ENCODE data around the gene HOXA11.

Gene HOXA11

GRCh38 chr7:27141137-27141922, 43.7 kb downstream of the HOXA11 start:
- in situ Hi-C loops (cut with MboI; ENCODE audit: low sequenced_read_pairs): no loop called here
- 0 out of 2 replicates have a peak, but pooled peaks cover 2% of the 10 kb centered on the region for H3K4me1 ChIP-seq
- H3K9me3 ChIP-seq: no peaks in the 10 kb centered on the region
- no peak overlapping the region for H3K4me3 ChIP-seq
- DNase-seq (ENCODE audit: low spot score in 2 of 2): no peak
- no peaks in the 10 kb centered on the region for H3K27me3 ChIP-seq (ENCODE audit: low read depth)
- H3K36me3 ChIP-seq (replicated peaks): peaks cover 58% of the 10 kb centered on the region

GRCh38 chr7:27140126-27140857, 44.7 kb downstream of the HOXA11 start:
- 0 out of 2 replicates have a peak, but pooled peaks cover 2% of the 10 kb centered on the region for H3K4me1 ChIP-seq
- no peaks in the 10 kb centered on the region for H3K9me3 ChIP-seq
- H3K36me3 ChIP-seq (replicated peaks): peaks cover 47% of the 10 kb centered on the region
- H3K27me3 ChIP-seq (ENCODE audit: low read depth): no peaks in the 10 kb centered on the region
- in situ Hi-C loops (cut with MboI; ENCODE audit: low sequenced_read_pairs): no loop called here
- no peak for DNase-seq (ENCODE audit: low spot score in 2 of 2)
- no peak overlapping the region for H3K4me3 ChIP-seq

DNA sequence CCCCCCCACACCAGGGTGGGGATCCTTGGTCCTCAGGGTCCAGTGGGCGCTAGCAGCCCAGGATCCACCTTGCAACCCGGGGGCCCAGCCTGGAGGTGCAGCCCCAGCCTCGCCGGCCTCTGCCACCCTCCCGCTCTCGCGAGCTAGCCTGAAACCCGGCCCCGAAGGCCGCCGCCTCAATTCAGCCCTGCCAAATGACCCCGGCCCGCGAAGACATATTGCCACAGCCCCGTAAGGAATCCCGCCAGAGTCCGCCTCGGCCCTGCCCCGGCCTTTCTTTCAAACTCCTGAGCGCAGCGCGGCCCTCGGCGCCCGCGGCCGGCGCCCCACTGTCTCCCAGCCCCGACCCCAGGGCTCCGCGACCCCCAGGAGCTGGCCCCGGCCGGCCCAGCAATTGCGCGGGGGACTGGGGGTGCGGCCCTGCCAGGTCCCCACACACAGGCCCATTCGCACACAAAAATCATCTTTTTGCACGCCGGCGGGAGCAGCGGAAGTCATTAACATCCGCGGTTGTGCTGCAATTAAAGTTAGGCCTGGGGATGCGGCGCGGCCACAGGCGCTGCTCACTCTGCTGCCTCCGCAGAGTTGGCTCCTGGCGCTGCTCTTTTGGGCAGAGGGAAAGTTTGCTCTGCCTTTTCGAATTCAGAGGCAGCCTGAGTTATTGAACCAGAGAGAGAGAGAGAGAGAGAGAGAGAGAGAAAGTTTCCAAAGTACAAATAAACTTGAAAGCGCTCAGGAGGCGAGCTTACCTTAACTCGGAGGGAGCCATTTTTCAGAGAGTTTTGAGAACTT, 45.5 kb downstream of the HOXA11 start:
- H3K36me3 ChIP-seq (replicated peaks): peaks cover 40% of the 10 kb centered on the region
- in situ Hi-C loops (cut with MboI; ENCODE audit: low sequenced_read_pairs): no loop called here
- no peak for DNase-seq (ENCODE audit: low spot score in 2 of 2)
- H3K4me3 ChIP-seq: no peak overlapping the region
- no peaks in the 10 kb centered on the region for H3K9me3 ChIP-seq
- H3K4me1 ChIP-seq: 0 out of 2 replicates have a peak, but pooled peaks cover 2% of the 10 kb centered on the region
- no peaks in the 10 kb centered on the region for H3K27me3 ChIP-seq (ENCODE audit: low read depth)

DNA sequence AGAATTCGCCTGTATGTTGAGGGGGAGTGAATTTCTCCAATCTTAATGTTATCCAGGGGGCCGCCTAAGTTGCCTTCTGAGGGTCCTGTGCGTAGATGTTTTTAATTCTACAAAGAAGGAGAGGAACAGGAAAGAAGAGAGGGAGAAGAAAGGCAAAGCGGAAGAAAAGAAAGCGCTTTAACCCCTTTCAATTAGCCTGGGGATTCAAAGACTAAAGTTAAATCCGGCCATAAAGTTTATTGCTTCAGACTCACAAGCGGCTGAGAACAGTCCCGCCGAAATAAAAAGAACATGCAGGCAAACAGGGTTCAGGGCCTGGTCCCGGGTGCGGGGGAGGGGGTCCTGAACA, 46.1 kb downstream of the HOXA11 start:
- H3K9me3 ChIP-seq: no peaks in the 10 kb centered on the region
- H3K4me3 ChIP-seq: no peak overlapping the region
- H3K27me3 ChIP-seq (ENCODE audit: low read depth): no peaks in the 10 kb centered on the region
- H3K36me3 ChIP-seq (replicated peaks): peaks cover 34% of the 10 kb centered on the region
- no peak for DNase-seq (ENCODE audit: low spot score in 2 of 2)
- 0 out of 2 replicates have a peak, but pooled peaks cover 2% of the 10 kb centered on the region for H3K4me1 ChIP-seq
- in situ Hi-C loops (cut with MboI; ENCODE audit: low sequenced_read_pairs): no loop called here

- Histone ChIP-seq H3K36me3 (replicated peaks) (peaks cover 29% of the 10 kb centered on the region), H3K9me3 (no peaks in the 10 kb centered on the region), H3K4me1 (0 out of 2 replicates have a peak, but pooled peaks cover 2% of the 10 kb centered on the region), H3K27me3 (ENCODE audit: low read depth) (no peaks in the 10 kb centered on the region), H3K4me3 (no peak overlapping the region)
- no peak for DNase-seq (ENCODE audit: low spot score in 2 of 2)
- in situ Hi-C loops (cut with MboI; ENCODE audit: low sequenced_read_pairs): no loop called here
Observed at GRCh38 chr7:27138472-27138871, 46.6 kb downstream of the HOXA11 start.

GRCh38 chr7:27137640-27138315, 47.3 kb downstream of the HOXA11 start:
- Histone ChIP-seq H3K36me3 (replicated peaks) (peaks cover 26% of the 10 kb centered on the region), H3K4me1 (0 out of 2 replicates have a peak, but pooled peaks cover 2% of the 10 kb centered on the region), H3K4me3 (no peak overlapping the region), H3K9me3 (no peaks in the 10 kb centered on the region), H3K27me3 (ENCODE audit: low read depth) (no peaks in the 10 kb centered on the region)
- in situ Hi-C loops (cut with MboI; ENCODE audit: low sequenced_read_pairs): no loop called here
- no peak for DNase-seq (ENCODE audit: low spot score in 2 of 2)

GRCh38 chr7:27134392-27134791, 50.6 kb downstream of the HOXA11 start:
- no peak for DNase-seq (ENCODE audit: low spot score in 2 of 2)
- Histone ChIP-seq H3K4me3 (no peak overlapping the region), H3K4me1 (0 out of 2 replicates have a peak, but pooled peaks cover 2% of the 10 kb centered on the region), H3K36me3 (replicated peaks) (peaks cover 18% of the 10 kb centered on the region), H3K27me3 (ENCODE audit: low read depth) (no peaks in the 10 kb centered on the region), H3K9me3 (no peaks in the 10 kb centered on the region)
- in situ Hi-C loops (cut with MboI; ENCODE audit: low sequenced_read_pairs): no loop called here

GRCh38 chr7:27133409-27134231, 51.4 kb downstream of the HOXA11 start:
- H3K4me1 ChIP-seq: 0 out of 2 replicates have a peak, but pooled peaks cover 2% of the 10 kb centered on the region
- no peak for DNase-seq (ENCODE audit: low spot score in 2 of 2)
- H3K4me3 ChIP-seq: no peak overlapping the region
- H3K9me3 ChIP-seq: no peaks in the 10 kb centered on the region
- peaks cover 26% of the 10 kb centered on the region for H3K36me3 ChIP-seq (replicated peaks)
- in situ Hi-C loops (cut with MboI; ENCODE audit: low sequenced_read_pairs): no loop called here
- no peaks in the 10 kb centered on the region for H3K27me3 ChIP-seq (ENCODE audit: low read depth)

GRCh38 chr7:27132978-27133377, 52.1 kb downstream of the HOXA11 start:
- in situ Hi-C loops (cut with MboI; ENCODE audit: low sequenced_read_pairs): no loop called here
- no peaks in the 10 kb centered on the region for H3K9me3 ChIP-seq
- peaks cover 22% of the 10 kb centered on the region for H3K36me3 ChIP-seq (replicated peaks)
- H3K4me1 ChIP-seq: peaks cover 3% of the 10 kb centered on the region; the same call in 1 of the 2 replicates
- no peak overlapping the region for H3K4me3 ChIP-seq
- no peak for DNase-seq (ENCODE audit: low spot score in 2 of 2)
- H3K27me3 ChIP-seq (ENCODE audit: low read depth): no peaks in the 10 kb centered on the region

- no peak for DNase-seq (ENCODE audit: low spot score in 2 of 2)
- Histone ChIP-seq H3K27me3 (ENCODE audit: low read depth) (no peaks in the 10 kb centered on the region), H3K4me3 (no peak overlapping the region), H3K9me3 (no peaks in the 10 kb centered on the region), H3K4me1 (peaks cover 9% of the 10 kb centered on the region), H3K36me3 (replicated peaks) (peaks cover 14% of the 10 kb centered on the region; the same call in 1 of the 2 replicates)
- in situ Hi-C loops (cut with MboI; ENCODE audit: low sequenced_read_pairs): no loop called here
Observed at GRCh38 chr7:27132214-27132613, 52.8 kb downstream of the HOXA11 start.

GRCh38 chr7:27131390-27131819, 53.6 kb downstream of the HOXA11 start:
- DNase-seq (ENCODE audit: low spot score in 2 of 2): no peak
- peaks cover 14% of the 10 kb centered on the region; the same call in 1 of the 2 replicates for H3K36me3 ChIP-seq (replicated peaks)
- H3K27me3 ChIP-seq (ENCODE audit: low read depth): no peaks in the 10 kb centered on the region
- H3K4me3 ChIP-seq: no peak overlapping the region
- no peaks in the 10 kb centered on the region for H3K9me3 ChIP-seq
- H3K4me1 ChIP-seq: peaks cover 17% of the 10 kb centered on the region
- in situ Hi-C loops (cut with MboI; ENCODE audit: low sequenced_read_pairs): no loop called here
